AG04450 (cell line): ENCODE results near the gene U2AF1L4. TPM values are rescaled to one million over a fixed set of nuclear protein-coding genes. Genes with fewer than 3 reads are reported as not detected.

Source experiments
- CTCF ChIA-PET: fragments of 300-600, 350-600 bp; formaldehyde crosslinking; extraction: SDS; loops from one replicate; lab custom pipeline; 2022; ENCODE audit warnings: antibody characterized with exemption, inconsistent platforms; lab: Charles Lee
- POLR2A ChIA-PET: fragments of 350-600 bp; formaldehyde crosslinking; extraction: SDS; loops from one replicate; lab custom pipeline; 2021; ENCODE audit warnings: antibody characterized with exemption, inconsistent platforms; lab: Yijun Ruan, JAX
- DNase-seq: peaks from one replicate; pipeline ENCODE4 v3.0.0-alpha.2; 2011; ENCODE audit warnings: low read depth, low spot score
- H3K27ac ChIP-seq: one replicate; pipeline ENCODE4 v1.5.1; 2012; ENCODE audit warnings: low read depth, low read length, control low read depth
- H3K27me3 ChIP-seq: one replicate; pipeline ENCODE4 v1.6.0; 2012; ENCODE audit warnings: low read length; ENCODE audit not compliant: control insufficient read depth, insufficient read depth
- H3K4me3 ChIP-seq: 2 replicates; pipeline ENCODE4 v1.5.1; 2011; ENCODE audit warnings: mild to moderate bottlenecking, low read depth, low read length, control low read depth
- H3K9me3 ChIP-seq: 2 replicates; pipeline ENCODE4 v1.5.1; 2012; ENCODE audit warnings: low read length; ENCODE audit not compliant: control insufficient read depth, insufficient read depth
- CTCF ChIP-seq: IDR thresholded peaks from 2 replicates; pipeline ENCODE4 v1.5.1; 2011; ENCODE audit warnings: low read depth, low read length, control low read depth, inconsistent platforms
- polyA plus RNA-seq: library from polyadenylated mRNA; depleted of rRNA; stranded (reverse); fragments of >200 nt; gene quantifications from 2 replicates; pipeline ENCODE4 v1.2.3, GENCODE V29; 2011

Gene U2AF1L4
- polyA plus RNA-seq, 1 experiment, result 10.2 TPM

- H3K27me3 ChIP-seq, result peaks cover 2% of the 10 kb centered on the region
- no peaks in the 10 kb centered on the region; the same call in 1 of the 2 replicates for H3K9me3 ChIP-seq
- DNase-seq, result no peak
- CTCF ChIA-PET, result no interaction called here
- POLR2A ChIA-PET, result no interaction called here
- no peak overlapping the region for H3K27ac ChIP-seq
- no peak overlapping the region for H3K4me3 ChIP-seq
- TF ChIP-seq CTCF, result no peak
Measured at GRCh38 chr19:35713506-35713850, 31.7 kb downstream of the U2AF1L4 start.

- Histone ChIP-seq H3K9me3 (no peaks in the 10 kb centered on the region; the same call in 1 of the 2 replicates), H3K27me3 (peaks cover 2% of the 10 kb centered on the region), H3K27ac (no peak overlapping the region), H3K4me3 (no peak overlapping the region)
- CTCF ChIA-PET, result interaction anchor here (1.5 kb wide), 1 partner anchor 19 kb away, joined by 4 read pairs; no protein-coding TSS in a partner anchor
- no peak for DNase-seq
- TF ChIP-seq CTCF, result no peak
- POLR2A ChIA-PET, result interaction anchor here (0.6 kb wide), 3 partner anchors 166 to 504 kb away, joined by 3 to 4 read pairs (median 3); no protein-coding TSS in a partner anchor
Measured at GRCh38 chr19:35712567-35713505, 32.4 kb downstream of the U2AF1L4 start.

- Histone ChIP-seq H3K27me3 (peaks cover 2% of the 10 kb centered on the region), H3K9me3 (no peaks in the 10 kb centered on the region; the same call in 1 of the 2 replicates), H3K27ac (no peak overlapping the region), H3K4me3 (no peak overlapping the region)
- no peak for DNase-seq
- no peak for TF ChIP-seq CTCF
- ChIA-PET POLR2A (no interaction called here), CTCF (interaction anchor here (0.6 to 1.5 kb wide), 3 partner anchors 18 to 114 kb away, joined by 4 to 7 read pairs (median 5); no protein-coding TSS in a partner anchor)
Measured at GRCh38 chr19:35710784-35711723, 34.2 kb downstream of the U2AF1L4 start.

- ChIA-PET CTCF (interaction anchor here (1.2 kb wide), 1 partner anchor 15 kb away, joined by 9 read pairs; no protein-coding TSS in a partner anchor), POLR2A (no interaction called here)
- peaks cover 4% of the 10 kb centered on the region; the same call in 1 of the 2 replicates for H3K9me3 ChIP-seq
- no peak for TF ChIP-seq CTCF
- no peak for DNase-seq
- H3K4me3 ChIP-seq, result no peak overlapping the region
- H3K27ac ChIP-seq, result no peak overlapping the region
- peaks cover 2% of the 10 kb centered on the region for H3K27me3 ChIP-seq
Measured at GRCh38 chr19:35708391-35708790, 36.8 kb downstream of the U2AF1L4 start.
